DND-41 (cell line): ENCODE results near the gene RNF207.

ENCODE experiments used
- ATAC-seq: fragments of 200-7000 bp; cut with Tn5 transposase; 3 replicates; pipeline ENCODE4 v1.9.1; 2021; ENCODE audit warnings: low read depth; ENCODE audit not compliant: insufficient read depth
- DNase-seq: peaks from one replicate; pipeline ENCODE4 v3.0.0-alpha.2; 2020
- H2AFZ ChIP-seq: 2 replicates; pipeline ENCODE4 v1.6.0; 2012; ENCODE audit warnings: low read depth, low read length
- H3K27ac ChIP-seq: 2 replicates; pipeline ENCODE4 v1.5.1; 2012; ENCODE audit warnings: low read length, inconsistent platforms
- H3K27me3 ChIP-seq: fragments of 200-600 bp; sonication (generic); 2 replicates; pipeline ENCODE4 v1.6.0; 2012; ENCODE audit warnings: low read length, mild to moderate bottlenecking, inconsistent platforms; ENCODE audit not compliant: insufficient read depth, poor library complexity
- H3K36me3 ChIP-seq: 2 replicates; pipeline ENCODE4 v1.5.1; 2012; ENCODE audit warnings: low read length, inconsistent platforms; ENCODE audit not compliant: insufficient read depth
- H3K4me1 ChIP-seq: 2 replicates; pipeline ENCODE4 v1.5.1; 2012; ENCODE audit warnings: mild to moderate bottlenecking, low read length; ENCODE audit not compliant: insufficient read depth
- H3K4me2 ChIP-seq: 2 replicates; pipeline ENCODE4 v1.6.0; 2012; ENCODE audit warnings: mild to moderate bottlenecking, moderate library complexity, low read length, inconsistent platforms; ENCODE audit not compliant: insufficient read depth
- H3K4me3 ChIP-seq, 2 experiments: fragments of 200-600 bp in 1 of 2; shearing (Covaris generic) in 1 of 2; 2 replicates each; pipeline ENCODE4 v1.5.1; 2012 to 2016; ENCODE audit warnings: inconsistent platforms in 2 of 2, low read length in 2 of 2, mild to moderate bottlenecking in 2 of 2, low read depth in 1 of 2, moderate library complexity in 1 of 2
- H3K79me2 ChIP-seq: 2 replicates; pipeline ENCODE4 v1.6.0; 2012; ENCODE audit warnings: low read length, inconsistent platforms; ENCODE audit not compliant: insufficient read depth
- H3K9ac ChIP-seq: 2 replicates; pipeline ENCODE4 v1.6.0; 2012; ENCODE audit warnings: low read depth, mild to moderate bottlenecking, inconsistent platforms, low read length, moderate library complexity
- H3K9me3 ChIP-seq: 2 replicates; pipeline ENCODE4 v1.5.1; 2012; ENCODE audit warnings: low read length, moderate library complexity, mild to moderate bottlenecking, inconsistent platforms; ENCODE audit not compliant: insufficient read depth, severe bottlenecking
- H4K20me1 ChIP-seq: 2 replicates; pipeline ENCODE4 v1.6.0; 2012; ENCODE audit warnings: low read length; ENCODE audit not compliant: insufficient read depth
- CTCF ChIP-seq: IDR thresholded peaks from 2 replicates; pipeline ENCODE4 v1.5.1; 2012; ENCODE audit warnings: borderline replicate concordance, low read length, moderate library complexity, mild to moderate bottlenecking; ENCODE audit not compliant: poor library complexity, severe bottlenecking; ENCODE audit errors: extremely low read depth
- EZH2 ChIP-seq: IDR thresholded peaks from 3 replicates; pipeline ENCODE4 v1.6.1; 2012; ENCODE audit warnings: borderline replicate concordance, low read depth, mild to moderate bottlenecking, moderate library complexity, low read length, inconsistent platforms; ENCODE audit not compliant: severe bottlenecking

The RNF207 gene

GRCh38 chr1:6221210-6221784, 15.4 kb downstream of the RNF207 start:
- H3K4me2 ChIP-seq: no peak overlapping the region
- peaks cover 8% of the 10 kb centered on the region; the same call in 1 of the 2 replicates for H3K79me2 ChIP-seq
- no peak overlapping the region for H2AFZ ChIP-seq
- H3K4me3 ChIP-seq: no peak overlapping the region
- no peaks in the 10 kb centered on the region for H3K9me3 ChIP-seq
- no peak for DNase-seq
- no peak for ATAC-seq
- H3K27ac ChIP-seq: no peak overlapping the region
- TF ChIP-seq CTCF (no peak), EZH2 (no peak)
- peaks cover 54% of the 10 kb centered on the region for H3K36me3 ChIP-seq
- no peaks in the 10 kb centered on the region for H3K4me1 ChIP-seq
- H3K27me3 ChIP-seq: no peaks in the 10 kb centered on the region
- peaks cover 50% of the 10 kb centered on the region for H4K20me1 ChIP-seq
- no peak overlapping the region for H3K9ac ChIP-seq

GRCh38 chr1:6222636-6223035, 16.7 kb downstream of the RNF207 start:
- H3K27me3 ChIP-seq: no peaks in the 10 kb centered on the region
- H3K36me3 ChIP-seq: peaks cover 66% of the 10 kb centered on the region
- H3K4me3 ChIP-seq: no peak overlapping the region
- peaks cover 56% of the 10 kb centered on the region for H4K20me1 ChIP-seq
- TF ChIP-seq EZH2 (no peak), CTCF (no peak)
- H3K9me3 ChIP-seq: no peaks in the 10 kb centered on the region
- H2AFZ ChIP-seq: no peak overlapping the region
- H3K4me2 ChIP-seq: no peak overlapping the region
- H3K4me1 ChIP-seq: no peaks in the 10 kb centered on the region
- no peak overlapping the region for H3K27ac ChIP-seq
- no peak for ATAC-seq
- DNase-seq: no peak
- peaks cover 17% of the 10 kb centered on the region; the same call in 1 of the 2 replicates for H3K79me2 ChIP-seq
- no peak overlapping the region for H3K9ac ChIP-seq

- ATAC-seq (no peak), DNase-seq (no peak)
- Histone ChIP-seq H2AFZ (no peak overlapping the region), H3K36me3 (peaks cover 75% of the 10 kb centered on the region), H3K27me3 (no peaks in the 10 kb centered on the region), H3K27ac (no peak overlapping the region), H3K9me3 (no peaks in the 10 kb centered on the region), H3K79me2 (peaks cover 22% of the 10 kb centered on the region; the same call in 1 of the 2 replicates), H4K20me1 (peaks cover 50% of the 10 kb centered on the region), H3K9ac (no peak overlapping the region), H3K4me1 (no peaks in the 10 kb centered on the region), H3K4me2 (no peak overlapping the region), H3K4me3 (no peak overlapping the region)
- TF ChIP-seq EZH2 (no peak), CTCF (no peak)
These were observed 17.7 kb downstream of the RNF207 start for GRCh38 chr1:6223617-6224016.
